NCI-H524 treated with DMSO at 0.1 percent for 48 hours (cell line): ENCODE results near the gene TET3.

Experiments used
- DNase-seq: peaks from one replicate; lab custom pipeline; 2025; lab: John Stamatoyannopoulos, UW

The TET3 gene

GRCh38 chr2:74004212-74005182, 19.8 kb downstream of the TET3 start:
- DNase-seq: no peak

- DNase-seq: no peak
Measured at GRCh38 chr2:74005786-74006185, 21.1 kb downstream of the TET3 start.

- no peak for DNase-seq
Measured at GRCh38 chr2:74006459-74006858, 21.7 kb downstream of the TET3 start.

- DNase-seq: no peak
Measured at GRCh38 chr2:74007121-74007520, 22.4 kb downstream of the TET3 start.

- no peak for DNase-seq
Measured at GRCh38 chr2:74007711-74008110, 23.0 kb downstream of the TET3 start.

GRCh38 chr2:74008761-74009395, 24.2 kb downstream of the TET3 start:
- DNase-seq: no peak

- DNase-seq: no peak
Measured at GRCh38 chr2:74009577-74009976, 24.9 kb downstream of the TET3 start.

- DNase-seq: no peak
Measured at GRCh38 chr2:74010087-74010541, 25.4 kb downstream of the TET3 start.

GRCh38 chr2:74011246-74011645, 26.5 kb downstream of the TET3 start:
- DNase-seq: no peak

- no peak for DNase-seq
Measured at GRCh38 chr2:74014813-74015212, 30.1 kb downstream of the TET3 start.

GRCh38 chr2:74017223-74017622, 32.5 kb downstream of the TET3 start:
- no peak for DNase-seq

- DNase-seq: peak; percentile 21
Measured at GRCh38 chr2:74019516-74019915, 34.8 kb downstream of the TET3 start.

- peak; percentile 37 for DNase-seq
Measured at GRCh38 chr2:74020702-74021406, 36.1 kb downstream of the TET3 start.

GRCh38 chr2:74021407-74021755, 36.7 kb downstream of the TET3 start:
- no peak for DNase-seq

GRCh38 chr2:74024216-74024615, 39.5 kb downstream of the TET3 start:
- DNase-seq: no peak

- DNase-seq: no peak
Measured at GRCh38 chr2:74025971-74026612, 41.4 kb downstream of the TET3 start.

GRCh38 chr2:74026687-74027241, 42.1 kb downstream of the TET3 start:
- DNase-seq: no peak

GRCh38 chr2:74027496-74027895, 42.8 kb downstream of the TET3 start:
- DNase-seq: no peak

GRCh38 chr2:74028290-74028689, 43.6 kb downstream of the TET3 start:
- no peak for DNase-seq

- no peak for DNase-seq
Measured at GRCh38 chr2:74028741-74029140, 44.0 kb downstream of the TET3 start.

- DNase-seq: no peak
Measured at GRCh38 chr2:74029714-74030397, 45.1 kb downstream of the TET3 start.
